Transverse colon (tissue), 4 donors: Measurements from ENCODE around the gene PSMD13. TPM values are rescaled to one million over a fixed set of nuclear protein-coding genes. Genes with fewer than 3 reads are reported as not detected.
"Not testable (repeated sequence)": the region's sequence is repeated elsewhere in the genome, so short reads cannot be mapped to it uniquely, and the experiment has no call there.

Source experiments
- DNase-seq: peaks from one replicate; pipeline ENCODE4 v3.0.0-alpha.2; 2019
- H3K27ac ChIP-seq, 4 donors: fragments of 200-600 bp; sonication (generic); 2 replicates each; pipeline ENCODE4 v1.5.1; 2016 to 2018; ENCODE audit warnings: inconsistent platforms in 4 of 4
- H3K27me3 ChIP-seq: fragments of 200-600 bp; sonication (generic); 2 replicates; pipeline ENCODE4 v1.5.1; 2017; ENCODE audit warnings: inconsistent platforms
- H3K36me3 ChIP-seq, 4 donors: fragments of 200-600 bp; sonication (generic); 2 replicates each; pipeline ENCODE4 v1.5.1; 2017 to 2019; ENCODE audit warnings: inconsistent platforms in 4 of 4
- H3K4me1 ChIP-seq, 4 donors: fragments of 200-600 bp; sonication (generic); 2 replicates each; pipeline ENCODE4 v1.5.1; 2017 to 2020; ENCODE audit warnings: inconsistent platforms in 4 of 4
- H3K4me3 ChIP-seq, 4 donors: fragments of 200-600 bp; sonication (generic); 1 replicate in 1 of 4; 2 replicates in 3 of 4; pipeline versions ENCODE4 v1.5.1 to v1.6.1; 2017 to 2019; ENCODE audit warnings: inconsistent platforms in 4 of 4
- H3K9me3 ChIP-seq, 2 donors: fragments of 200-600 bp; sonication (generic); 2 replicates each; pipeline ENCODE4 v1.5.1; 2017 to 2019; ENCODE audit warnings: inconsistent platforms in 2 of 2
- CTCF ChIP-seq, 5 experiments: fragments of 200-600 bp in 3 of 5; fragments of 450-650 bp in 2 of 5; sonication (generic) in 3 of 5; IDR thresholded peaks; 1 replicate in 2 of 5; 2 replicates in 3 of 5; pipeline ENCODE4 v1.5.1; 2016 to 2017; ENCODE audit warnings: antibody characterized with exemption in 5 of 5, inconsistent platforms in 3 of 5, mild to moderate bottlenecking in 2 of 5, moderate library complexity in 1 of 5
- EP300 ChIP-seq: sonication (generic); formaldehyde crosslinking; IDR thresholded peaks from one replicate; pipeline ENCODE4 v1.6.1; 2017; ENCODE audit warnings: antibody characterized with exemption, low read depth
- POLR2A ChIP-seq: fragments of 450-650 bp; IDR thresholded peaks from one replicate; pipeline ENCODE4 v1.6.1; 2016; ENCODE audit warnings: antibody characterized with exemption, mild to moderate bottlenecking, moderate library complexity
- POLR2AphosphoS5 ChIP-seq, 3 donors: sonication (generic); formaldehyde crosslinking; IDR thresholded peaks; one replicate each; pipeline ENCODE4 v1.6.1; 2016; ENCODE audit warnings: antibody characterized with exemption in 3 of 3
- WGBS, 2 donors: methylation state at CpG; one replicate each; pipeline ENCODE4 v1.1.5; 2018; ENCODE audit warnings: low coverage in 1 of 2; 5-methylcytosine and 5-hydroxymethylcytosine counted together
- in situ Hi-C, 4 donors: fragments of 200-750 bp; cut with MboI; loops; one replicate each; pipeline versions ENCODE4 v1.15.0 to v1.15.1; 2017; ENCODE audit warnings: low sequenced_read_pairs in 3 of 4, low pct_ligation_motif_present in 1 of 4, low pct_unique_long_range_greater_than_20kb in 1 of 4
- intact Hi-C: fragments of 100-400 bp; cut with DNase I; formaldehyde crosslinking; loops from one replicate; pipeline ENCODE4 v1.15.1; 2023; ENCODE audit warnings: low total_unique reads
- total RNA-seq, 4 donors: library from RNA; depleted of rRNA; stranded (reverse); fragments of >200 nt; gene quantifications; one replicate each; pipeline ENCODE4 v1.1.0, GENCODE V29; 2016

Gene PSMD13
- total RNA-seq: 10 to 100 TPM; 23.2 to 96.5 (median 52.2) TPM

DNA sequence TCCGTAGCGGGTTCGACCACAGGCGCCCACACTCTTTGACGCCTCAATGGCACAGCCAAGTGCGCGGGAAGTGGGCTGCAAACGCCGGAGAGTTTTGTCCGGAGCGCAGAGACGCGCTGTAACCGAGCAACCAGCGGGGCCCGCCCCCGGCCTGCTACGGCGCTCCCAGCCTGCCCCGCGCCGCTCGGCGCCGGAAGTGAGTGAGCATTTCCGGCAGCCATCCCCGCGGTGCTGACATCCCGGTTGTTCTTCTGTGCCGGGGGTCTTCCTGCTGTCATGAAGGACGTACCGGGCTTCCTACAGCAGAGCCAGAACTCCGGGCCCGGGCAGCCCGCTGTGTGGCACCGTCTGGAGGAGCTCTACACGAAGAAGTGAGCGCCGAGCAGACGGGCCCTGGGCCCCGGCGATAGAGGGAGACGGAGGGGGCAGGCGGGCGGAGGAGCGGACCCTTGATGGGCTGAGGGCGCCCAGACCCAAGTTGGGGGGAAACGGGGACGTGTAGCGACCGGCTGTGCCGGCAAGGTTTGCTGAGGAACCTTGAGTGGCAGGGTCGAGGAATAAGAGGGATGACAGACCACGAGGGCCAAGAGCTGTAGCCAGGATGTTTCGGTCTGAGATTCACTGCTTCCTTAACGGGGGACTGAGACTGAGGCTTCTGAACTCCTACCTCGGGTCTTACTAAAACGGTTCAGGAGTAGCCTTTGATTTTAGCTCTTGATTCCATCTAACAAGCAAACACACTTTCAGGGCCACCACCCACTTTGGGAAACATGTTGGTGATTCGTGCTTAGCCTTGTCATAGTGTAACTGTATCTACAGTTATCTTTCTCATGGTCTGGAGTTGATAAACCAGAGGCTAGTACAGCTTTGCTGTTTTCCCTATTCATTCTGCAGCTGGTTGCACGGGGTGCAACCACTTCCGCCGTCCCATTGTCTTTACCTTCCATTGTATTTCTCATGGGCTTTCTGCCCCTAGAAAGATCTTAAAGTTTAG lies at the start of gene PSMD13:
TSS of gene PSMD13 (plus strand) at position 203 of the 994 bp plus-strand sequence. CDS start at position 277, 74 bp downstream.
- H3K9me3 ChIP-seq: no peaks in the 10 kb centered on the region
- WGBS, 2 donors: 2 to 3% methylated on average over 13 to 62 of the region's 62 CpGs
- TF ChIP-seq EP300: no peak
- TF ChIP-seq POLR2A: peak; percentile 71
- peak in 2 of 5 experiments; percentile 29 to 44 for TF ChIP-seq CTCF (IDR thresholded peaks at IDR 0.05)
- TF ChIP-seq POLR2AphosphoS5 (IDR thresholded peaks at IDR 0.05): peak; percentile 53 to 73 (median 63)
- in situ Hi-C loops: no loop called here
- H3K27ac ChIP-seq: peak within 1 kb of the TSS; percentile 94 to 99 (median 98)
- H3K27me3 ChIP-seq: no peaks in the 10 kb centered on the region
- H3K4me3 ChIP-seq: peak within 1 kb of the TSS; percentile 68 to 100 (median 92)
- intact Hi-C loops: no loop called here
- H3K36me3 ChIP-seq: peaks cover 0 to 12% (median 0%) of the 10 kb centered on the region in 4 donors
- peak; percentile 89 for DNase-seq
- peaks cover 17 to 28% (median 19%) of the 10 kb centered on the region in 4 donors for H3K4me1 ChIP-seq

- H3K4me1 ChIP-seq, H3K27ac ChIP-seq, H3K36me3 ChIP-seq, intact Hi-C loops, H3K4me3 ChIP-seq, H3K27me3 ChIP-seq, in situ Hi-C loops, H3K9me3 ChIP-seq: not testable (repeated sequence)
- DNase-seq: peak; percentile 12
- WGBS, 2 donors: 92% methylated on average over 6 to 48 of the region's 55 CpGs
These were observed 47.5 kb upstream of the PSMD13 start for GRCh38 chr11:189200-189783.

GRCh38 chr11:189843-190311 lies 46.9 kb upstream of the PSMD13 start:
- not testable (repeated sequence) for H3K36me3 ChIP-seq

DNA sequence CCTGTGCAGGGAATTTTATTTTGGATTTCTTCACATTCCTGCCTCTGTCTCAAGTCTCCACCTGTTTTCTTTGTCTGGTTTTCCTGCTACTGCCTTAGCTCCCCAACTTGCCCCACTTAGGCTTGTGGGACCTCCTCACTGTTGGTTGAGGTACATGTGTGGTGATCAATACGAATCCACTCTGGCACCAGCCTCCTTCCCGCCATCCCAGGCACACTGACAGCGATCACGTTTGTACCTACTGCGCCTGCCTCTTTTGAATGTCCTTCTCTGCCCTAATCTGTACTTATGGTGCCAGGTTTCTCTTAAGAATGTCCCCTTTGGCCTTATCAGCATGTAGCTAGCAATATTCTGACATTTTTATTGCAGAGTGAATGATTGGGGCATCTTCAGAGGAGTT lies 46.2 kb upstream of the PSMD13 start:
- H3K4me3 ChIP-seq, H3K27ac ChIP-seq, H3K27me3 ChIP-seq, DNase-seq, H3K36me3 ChIP-seq, H3K4me1 ChIP-seq, H3K9me3 ChIP-seq, in situ Hi-C loops, intact Hi-C loops: not testable (repeated sequence)
- WGBS, 2 donors: 78 to 84% methylated on average over 5 of the region's 5 CpGs

More at GRCh38 chr11:189843-190311, 46.9 kb upstream of the PSMD13 start:
- in situ Hi-C loops, H3K27ac ChIP-seq, H3K4me3 ChIP-seq, H3K4me1 ChIP-seq, intact Hi-C loops, H3K27me3 ChIP-seq, H3K9me3 ChIP-seq: not testable (repeated sequence)
- peak; percentile 21 for DNase-seq
- 79% methylated on average over 6 of the region's 25 CpGs; no CpG with 5 or more reads in 1 of the 2 donors for WGBS, 2 donors
- peak in 3 of 5 experiments; percentile 9 to 16 (median 9) for TF ChIP-seq CTCF (IDR thresholded peaks at IDR 0.05)
